ENCODE measurements around the gene EIF3K.

Gene EIF3K

GRCh38 chr19:38669552-38669951 lies 50.6 kb downstream of the EIF3K start:
- no peak for DNase-seq

DNA sequence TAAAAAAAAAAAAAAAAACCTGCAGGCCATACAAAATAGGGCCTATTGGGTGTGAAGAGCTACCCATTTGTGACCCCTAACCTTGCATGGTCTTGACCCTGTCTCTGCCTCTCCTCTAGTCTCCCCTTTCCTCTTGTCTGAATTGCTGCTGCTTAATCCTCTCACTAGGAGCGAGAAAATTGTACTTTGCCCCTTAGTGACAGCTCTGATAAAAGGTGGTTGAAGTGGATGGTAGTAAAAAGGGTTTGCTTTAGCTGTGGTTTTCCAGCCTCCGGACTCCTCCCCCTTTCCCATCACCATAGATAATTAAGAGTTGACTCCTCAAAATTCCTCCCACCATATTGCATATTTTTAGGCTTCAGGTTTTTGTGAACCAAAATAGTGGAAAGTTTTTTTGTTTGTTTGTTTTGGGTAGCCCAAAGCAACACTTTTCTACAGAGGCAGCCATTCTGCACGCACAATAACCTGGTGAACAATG lies 52.0 kb downstream of the EIF3K start:
- no peak for DNase-seq

- no peak for DNase-seq
These were observed 52.7 kb downstream of the EIF3K start for GRCh38 chr19:38671654-38672053.

DNA sequence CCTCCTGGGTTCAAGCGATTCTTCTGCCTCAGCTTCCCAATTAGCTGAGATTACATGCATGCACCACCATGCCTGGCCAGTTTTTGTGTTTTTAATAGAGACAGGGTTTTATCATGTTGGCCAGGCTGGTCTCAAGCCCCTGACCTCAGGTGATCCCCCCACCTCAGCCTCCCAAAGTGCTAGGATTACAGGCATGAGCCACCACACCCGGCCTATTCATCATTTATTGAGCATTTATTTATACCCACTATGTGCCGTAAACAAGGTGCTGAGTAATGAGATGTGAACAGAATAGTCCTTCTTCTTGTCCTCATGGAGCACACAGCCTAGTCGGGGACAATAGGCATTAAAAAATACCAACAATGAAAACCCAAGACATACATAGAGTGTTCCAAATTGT lies 54.0 kb downstream of the EIF3K start:
- no peak for DNase-seq

GRCh38 chr19:38674388-38675171 lies 55.6 kb downstream of the EIF3K start:
- DNase-seq = no peak

DNA sequence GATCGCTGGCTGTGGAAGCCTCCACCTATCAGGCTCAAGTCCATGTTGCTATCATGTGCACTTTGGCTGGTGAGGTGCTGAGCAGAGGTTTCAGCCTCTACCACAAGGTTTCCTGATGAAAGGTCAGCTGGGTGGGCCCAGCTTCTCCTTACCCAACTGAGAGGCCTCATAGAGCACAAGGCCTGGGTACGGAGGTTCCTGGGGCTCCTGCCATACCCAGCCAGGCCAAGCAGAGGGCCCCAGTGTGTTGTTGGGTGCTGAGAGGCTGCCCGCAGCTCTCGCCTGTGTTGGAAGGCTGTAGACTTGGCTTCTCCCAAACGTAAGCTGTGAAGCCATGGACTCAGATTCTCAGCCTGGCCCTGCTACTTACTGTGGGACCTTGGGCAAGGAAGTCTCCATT lies 56.6 kb downstream of the EIF3K start:
- peak; percentile 35 for DNase-seq

GRCh38 chr19:38676023-38676877 lies 57.3 kb downstream of the EIF3K start:
- no peak for DNase-seq

DNA sequence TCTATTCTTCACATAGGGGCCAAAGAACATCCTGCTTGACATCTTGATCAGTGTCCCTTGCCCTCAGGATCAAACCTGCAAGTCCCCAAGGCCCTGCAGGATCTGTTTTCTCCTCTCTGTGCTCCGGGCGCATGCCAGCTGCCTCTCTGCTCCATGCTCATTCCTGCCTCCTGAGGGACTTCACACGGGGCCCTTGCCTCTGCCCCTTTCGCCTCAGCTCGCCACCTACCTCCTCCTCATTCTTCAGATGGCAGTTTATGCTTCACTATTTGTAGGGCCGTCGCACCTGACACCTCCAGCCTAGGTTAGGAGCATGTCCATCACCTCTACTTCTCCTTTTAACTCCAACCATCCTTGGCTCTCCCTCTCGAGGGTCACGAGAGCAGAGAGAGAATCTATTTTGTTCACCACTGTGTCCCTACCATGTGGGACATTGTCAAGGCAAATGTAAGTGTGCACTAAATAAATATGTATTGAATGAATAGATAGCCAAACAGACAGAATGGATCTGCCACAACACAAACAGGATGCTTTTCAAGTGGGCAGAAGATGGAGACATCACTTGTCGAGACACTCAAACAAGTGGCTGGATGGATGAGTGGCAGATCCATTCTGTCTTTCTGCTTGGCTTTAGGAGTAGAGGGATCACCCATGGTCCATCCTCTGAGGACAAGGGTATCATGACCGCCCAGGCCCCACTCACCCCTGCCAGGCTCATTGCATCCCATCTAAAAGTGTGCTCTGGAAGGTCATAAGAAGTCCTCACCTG lies 58.1 kb downstream of the EIF3K start:
- DNase-seq = no peak

- DNase-seq = no peak
These were observed 59.4 kb downstream of the EIF3K start for GRCh38 chr19:38678217-38678890.

DNA sequence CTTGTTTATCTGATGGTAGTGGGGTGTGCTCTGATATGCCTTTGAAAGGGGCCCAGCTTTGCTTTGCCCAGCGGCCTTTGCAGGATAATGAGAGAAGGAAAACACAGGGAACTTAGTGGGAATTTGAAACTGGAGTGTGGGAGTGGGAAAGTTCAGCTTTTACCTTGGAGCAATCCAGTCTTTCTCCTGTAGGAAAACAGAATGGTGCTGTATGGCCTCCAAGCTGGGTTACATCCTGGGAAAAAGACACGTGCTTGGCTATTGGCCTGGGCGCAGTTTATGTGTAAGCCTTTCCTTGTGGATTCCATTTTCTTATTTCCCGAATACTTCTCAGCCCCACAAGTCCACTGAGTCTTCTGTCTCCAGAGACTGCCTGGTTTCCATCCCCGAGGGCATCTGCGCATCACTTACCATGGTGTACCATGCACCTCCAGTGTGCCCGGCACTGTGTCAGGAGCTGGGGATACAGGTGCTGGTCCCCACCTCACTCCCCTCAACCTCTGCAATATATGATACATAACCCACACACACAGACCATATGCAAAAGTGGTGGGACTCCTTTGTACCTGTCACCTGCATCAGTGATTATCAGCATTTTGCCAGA lies 60.0 kb downstream of the EIF3K start:
- DNase-seq = no peak

DNA sequence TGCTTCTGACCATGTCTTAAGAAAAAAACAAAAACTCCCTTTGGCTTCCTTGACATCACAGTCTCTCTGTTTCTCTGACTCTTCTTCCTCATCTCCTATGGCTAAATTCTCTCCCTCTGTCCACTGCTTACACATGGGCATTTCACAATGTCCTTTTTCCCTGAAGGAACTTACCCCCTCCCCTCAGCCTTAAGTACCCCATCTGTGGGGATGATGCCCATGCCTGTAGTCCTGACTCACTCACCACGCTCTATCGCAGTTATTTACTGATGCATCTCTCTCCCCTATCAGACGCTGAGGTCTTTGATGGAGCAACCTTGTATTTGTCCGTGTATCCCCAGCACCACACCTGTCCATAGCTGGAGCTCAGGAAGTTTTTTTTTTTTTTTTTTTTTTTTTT lies 60.9 kb downstream of the EIF3K start:
- no peak for DNase-seq

DNA sequence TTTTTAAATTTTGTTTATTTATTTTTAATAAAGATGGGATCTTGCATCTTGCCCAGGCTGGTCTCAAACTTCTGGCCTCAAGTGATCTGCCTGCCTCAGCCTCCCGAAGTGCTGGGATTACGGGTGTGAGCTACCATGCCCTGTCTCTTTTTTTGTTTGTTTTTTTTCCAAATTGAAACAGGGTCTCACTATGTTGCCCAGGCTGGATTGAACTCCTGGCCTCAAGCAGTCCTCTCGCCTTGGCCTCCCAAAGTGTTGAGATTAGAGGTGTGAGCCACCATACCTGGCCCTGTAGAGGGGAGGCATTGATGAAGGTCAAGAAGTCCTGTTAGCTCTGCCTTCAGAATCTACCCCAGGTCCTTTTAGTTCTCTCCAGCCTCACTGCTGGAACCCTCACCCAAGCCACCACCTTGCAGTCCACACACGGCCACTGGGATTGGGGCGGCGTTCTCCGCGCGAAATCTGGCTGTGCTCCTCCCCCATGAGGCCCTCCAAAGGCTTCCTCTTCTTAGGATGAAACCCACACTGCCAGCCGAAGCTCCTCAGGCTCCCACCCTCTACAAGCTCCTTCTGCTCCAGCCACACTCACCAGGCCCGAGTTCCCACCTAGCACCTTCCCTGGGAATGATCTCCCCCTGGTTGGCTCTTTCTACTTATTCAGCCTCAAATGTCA lies 63.3 kb downstream of the EIF3K start:
- DNase-seq = no peak

DNA sequence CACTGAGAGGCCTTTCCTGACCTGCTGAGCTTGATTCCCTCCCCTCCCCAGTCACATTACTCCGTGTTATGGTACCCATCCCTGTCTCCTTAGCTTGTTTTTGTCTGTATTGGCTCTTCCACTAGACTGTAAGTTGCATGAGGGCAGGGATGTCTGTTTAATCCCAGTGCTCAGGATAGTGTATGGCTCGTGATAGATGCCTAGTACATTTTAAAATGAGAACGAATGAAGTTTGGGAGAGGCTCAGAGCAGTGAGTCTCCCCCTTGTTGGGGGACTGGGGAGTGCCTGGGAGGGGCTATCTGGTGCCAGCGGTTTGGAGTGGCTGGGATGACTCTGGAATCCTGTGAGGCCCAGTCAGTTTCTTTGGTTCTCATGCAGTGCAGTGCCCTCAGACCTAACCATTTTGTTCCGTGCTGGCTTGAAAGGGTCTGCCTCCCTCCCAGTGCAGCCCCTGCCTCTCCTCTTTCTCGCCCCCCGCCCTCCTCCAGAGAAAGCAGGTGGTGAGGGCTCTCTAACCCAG lies 63.9 kb downstream of the EIF3K start:
- DNase-seq = no peak

DNA sequence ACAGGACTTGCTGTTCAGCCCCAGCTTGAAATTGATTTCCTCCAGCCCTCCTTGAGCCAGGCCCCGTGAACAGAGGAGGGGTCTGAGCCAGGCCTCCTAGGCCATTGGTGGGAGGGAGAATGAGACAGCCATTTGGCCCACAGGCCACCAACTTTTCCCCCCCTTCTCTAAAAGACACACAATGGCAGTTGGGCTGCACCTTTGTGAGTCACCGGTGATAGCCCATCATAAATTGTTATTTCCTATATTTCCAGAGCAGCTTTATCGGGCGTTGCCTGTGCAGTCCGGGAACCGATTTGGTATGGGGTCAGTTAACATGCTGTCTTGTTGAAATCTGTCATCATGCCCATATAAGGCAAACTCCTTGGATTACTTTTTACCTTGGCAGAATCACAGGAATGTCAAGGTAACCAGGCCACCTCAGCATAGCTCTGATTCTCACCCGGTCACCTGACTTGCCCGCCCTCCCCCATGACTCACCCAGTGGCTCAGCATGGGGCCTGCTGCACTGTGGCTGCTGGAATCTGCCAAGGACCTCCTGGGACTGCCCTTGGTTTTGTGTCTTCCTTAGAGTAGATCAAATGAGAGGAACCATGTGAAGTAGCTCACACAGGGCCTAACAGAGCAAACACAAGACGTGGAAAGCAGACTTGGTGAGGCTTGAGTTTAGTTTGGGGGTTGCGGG lies 64.5 kb downstream of the EIF3K start:
- peak; percentile 72 for DNase-seq

- DNase-seq = no peak
These were observed 65.3 kb downstream of the EIF3K start for GRCh38 chr19:38684078-38684861.

DNA sequence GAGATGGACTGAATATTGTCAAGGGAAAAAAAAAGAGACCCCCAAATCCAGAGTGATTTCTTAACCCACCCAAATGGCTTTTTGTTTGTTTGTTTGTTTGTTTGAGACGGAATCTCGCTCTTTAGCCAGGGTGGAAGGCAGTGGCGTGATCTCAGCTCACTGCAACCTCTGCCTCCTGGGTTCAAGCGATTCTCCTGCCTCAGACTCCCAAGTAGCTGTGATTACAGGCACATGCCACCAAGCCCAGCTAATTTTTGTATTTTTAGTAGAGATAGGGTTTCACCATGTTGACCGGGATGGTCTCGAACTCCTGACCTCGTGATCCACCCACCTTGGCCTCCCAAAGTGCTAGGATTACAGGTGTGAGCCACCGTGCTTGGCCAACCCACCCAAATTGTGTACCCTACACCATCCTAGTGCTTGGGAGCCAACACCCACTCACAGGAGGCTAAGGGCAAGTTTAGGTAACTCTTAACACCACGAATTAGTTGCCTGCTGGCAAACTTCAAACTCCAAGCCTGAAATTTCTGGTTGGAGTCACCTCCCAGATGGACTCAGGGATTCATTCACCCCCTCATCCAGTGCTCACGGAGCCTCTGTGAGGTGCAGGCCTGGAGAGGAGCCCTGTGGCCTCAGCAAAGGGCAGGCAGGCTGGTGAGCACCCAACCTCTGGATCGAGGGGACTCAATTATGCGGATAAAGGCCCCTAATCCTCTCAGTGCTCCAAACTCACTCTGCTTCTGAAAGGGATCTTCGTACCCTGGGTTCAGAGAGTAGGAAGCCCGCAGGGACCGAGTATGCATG lies 66.1 kb downstream of the EIF3K start:
- no peak for DNase-seq

DNA sequence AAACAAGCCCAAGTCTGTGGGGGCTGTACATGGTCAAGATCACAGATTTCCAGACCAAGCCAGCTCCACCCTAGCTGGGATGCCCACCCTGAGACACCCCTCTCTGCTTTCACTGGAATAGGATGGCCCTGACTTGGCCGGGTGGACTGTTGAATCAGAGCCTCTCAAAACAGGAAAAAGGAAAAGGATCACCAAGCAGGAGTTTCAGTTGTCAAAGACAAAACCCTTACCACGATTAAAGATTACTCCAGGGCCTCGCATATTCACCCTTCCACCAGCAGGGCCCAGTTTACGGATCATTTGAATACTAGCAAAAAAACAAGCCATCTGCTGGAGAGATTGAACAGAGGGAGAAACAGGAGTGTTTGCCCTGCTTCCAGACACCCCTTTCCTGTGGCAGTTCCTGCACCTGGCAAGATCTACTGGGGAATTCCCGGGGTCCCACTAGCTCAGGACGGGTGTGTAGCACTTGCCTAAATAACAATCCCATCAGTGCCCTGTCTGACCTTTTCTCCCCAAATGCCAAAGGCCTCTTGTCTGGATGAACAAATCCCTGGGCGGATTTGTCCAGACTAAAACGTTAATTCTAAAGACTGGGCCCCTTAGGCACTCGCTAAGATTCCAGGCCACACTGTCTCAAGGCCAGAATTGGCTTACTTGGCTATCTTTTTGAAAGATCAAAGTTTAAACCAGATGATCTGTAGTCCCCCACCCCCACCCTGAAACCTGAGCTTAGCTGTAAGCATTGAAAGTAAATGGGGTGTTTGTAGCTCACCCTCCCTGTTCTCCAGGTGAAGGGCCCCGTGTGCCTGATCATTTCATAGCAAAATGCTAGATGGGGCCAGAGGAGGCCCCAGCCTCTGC lies 66.9 kb downstream of the EIF3K start:
- no peak for DNase-seq

DNA sequence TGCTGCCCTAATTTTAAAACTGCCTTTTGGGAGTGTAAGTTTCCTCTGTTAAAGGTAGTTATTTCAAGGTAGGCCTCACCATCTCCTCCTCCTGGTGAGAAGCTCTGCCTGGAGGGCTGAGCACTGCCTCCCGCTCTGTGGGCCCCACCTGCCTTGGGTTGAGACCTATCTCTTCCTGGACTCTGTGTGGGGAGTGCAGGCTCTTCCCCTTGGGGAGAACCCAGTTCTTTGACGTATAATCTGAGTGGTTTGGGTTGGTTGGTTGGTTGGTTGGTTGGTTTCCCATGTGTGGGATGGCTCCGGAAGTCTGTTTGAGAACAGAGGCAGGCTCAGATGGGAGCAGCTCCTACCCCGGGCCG lies 67.5 kb downstream of the EIF3K start:
- no peak for DNase-seq

Measured in NK-92 treated with Interleukin-12 subunit alpha and Interleukin-12 subunit beta, amount 100 ng/mL, for 24 hours (cell line).